Measurements from ENCODE around the gene CYP26C1.
A peak's percentile ranks its signal among the peaks of the same experiment; 100 is the strongest.
"Not testable (repeated sequence)": the region's sequence is repeated elsewhere in the genome, so short reads cannot be mapped to it uniquely, and the experiment has no call there.

CYP26C1 gene

GRCh38 chr10:93076871-93077270 is 16.3 kb downstream of the CYP26C1 start:
- DNase-seq (ENCODE audit: low read depth in 2 of 3, low spot score in 1 of 3): no peak

- no peak for DNase-seq (ENCODE audit: low read depth in 2 of 3, low spot score in 1 of 3)
Observed at GRCh38 chr10:93077860-93078337, 17.3 kb downstream of the CYP26C1 start.

- no peak for DNase-seq (ENCODE audit: low read depth in 2 of 3, low spot score in 1 of 3)
Observed at GRCh38 chr10:93079663-93080349, 19.2 kb downstream of the CYP26C1 start.

- peak in 1 of 3 donors; percentile 46 for DNase-seq (ENCODE audit: low read depth in 2 of 3, low spot score in 1 of 3)
Observed at GRCh38 chr10:93080350-93081046, 19.9 kb downstream of the CYP26C1 start.

- DNase-seq (ENCODE audit: low read depth in 2 of 3, low spot score in 1 of 3): no peak
Observed at GRCh38 chr10:93081318-93081717, 20.7 kb downstream of the CYP26C1 start.

GRCh38 chr10:93081834-93082233 is 21.2 kb downstream of the CYP26C1 start:
- DNase-seq (ENCODE audit: low read depth in 2 of 3, low spot score in 1 of 3): no peak

GRCh38 chr10:93083743-93084539 is 23.3 kb downstream of the CYP26C1 start:
- no peak for DNase-seq (ENCODE audit: low read depth in 2 of 3, low spot score in 1 of 3)

- DNase-seq (ENCODE audit: low read depth in 2 of 3, low spot score in 1 of 3): no peak
Observed at GRCh38 chr10:93085272-93085859, 24.8 kb downstream of the CYP26C1 start.

- DNase-seq (ENCODE audit: low read depth in 2 of 3, low spot score in 1 of 3): no peak
Observed at GRCh38 chr10:93086289-93086688, 25.7 kb downstream of the CYP26C1 start.

GRCh38 chr10:93087846-93088245 is 27.2 kb downstream of the CYP26C1 start:
- DNase-seq (ENCODE audit: low read depth in 2 of 3, low spot score in 1 of 3): no peak

- DNase-seq (ENCODE audit: low read depth in 2 of 3, low spot score in 1 of 3): no peak
Observed at GRCh38 chr10:93088466-93088865, 27.9 kb downstream of the CYP26C1 start.

- DNase-seq (ENCODE audit: low read depth in 2 of 3, low spot score in 1 of 3): no peak
Observed at GRCh38 chr10:93090619-93091018, 30.0 kb downstream of the CYP26C1 start.

- no peak for DNase-seq (ENCODE audit: low read depth in 2 of 3, low spot score in 1 of 3)
Observed at GRCh38 chr10:93091960-93092359, 31.4 kb downstream of the CYP26C1 start.

GRCh38 chr10:93095225-93095624 is 34.6 kb downstream of the CYP26C1 start:
- no peak for DNase-seq (ENCODE audit: low read depth in 2 of 3, low spot score in 1 of 3)

GRCh38 chr10:93096901-93097300 is 36.3 kb downstream of the CYP26C1 start:
- DNase-seq (ENCODE audit: low read depth in 2 of 3, low spot score in 1 of 3): no peak

- no peak for DNase-seq (ENCODE audit: low read depth in 2 of 3, low spot score in 1 of 3)
Observed at GRCh38 chr10:93097386-93097785, 36.8 kb downstream of the CYP26C1 start.

- DNase-seq (ENCODE audit: low read depth in 2 of 3, low spot score in 1 of 3): no peak
Observed at GRCh38 chr10:93098816-93099215, 38.2 kb downstream of the CYP26C1 start.

- DNase-seq (ENCODE audit: low read depth in 2 of 3, low spot score in 1 of 3): no peak
Observed at GRCh38 chr10:93099670-93100069, 39.1 kb downstream of the CYP26C1 start.

- not testable (repeated sequence) for DNase-seq (ENCODE audit: low read depth in 2 of 3, low spot score in 1 of 3)
Observed at GRCh38 chr10:93101148-93101547, 40.5 kb downstream of the CYP26C1 start.

- DNase-seq (ENCODE audit: low read depth in 2 of 3, low spot score in 1 of 3): no peak
Observed at GRCh38 chr10:93103953-93104352, 43.4 kb downstream of the CYP26C1 start.

GRCh38 chr10:93106631-93107072 is 46.1 kb downstream of the CYP26C1 start:
- no peak for DNase-seq (ENCODE audit: low read depth in 2 of 3, low spot score in 1 of 3)
